AG04449 (cell line): ENCODE data around the gene PAAF1.

Experiments used
- CTCF ChIA-PET: fragments of 350-600 bp; formaldehyde crosslinking; extraction: SDS; loops from one replicate; lab custom pipeline; 2021; ENCODE audit warnings: antibody characterized with exemption; lab: Yijun Ruan, JAX
- POLR2A ChIA-PET: fragments of 400-600, 350-600 bp; formaldehyde crosslinking; extraction: SDS; loops from one replicate; lab custom pipeline; 2020; ENCODE audit warnings: antibody characterized with exemption, inconsistent platforms; lab: Yijun Ruan, JAX
- DNase-seq: peaks from one replicate; pipeline ENCODE4 v3.0.0-alpha.2; 2010; ENCODE audit warnings: low read depth, low spot score
- H3K4me3 ChIP-seq: 2 replicates; pipeline ENCODE4 v1.5.1; 2011; ENCODE audit warnings: low read depth, mild to moderate bottlenecking, control low read depth, low read length
- TF ChIP-seq, protein P1 (sequence below): IDR thresholded peaks from one replicate; pipeline ENCODE4 v1.5.1; 2011; ENCODE audit warnings: mild to moderate bottlenecking, moderate library complexity, low read length, control low read depth, inconsistent platforms; ENCODE audit not compliant: insufficient read depth; ENCODE audit errors: missing control alignments

The PAAF1 gene

DNA sequence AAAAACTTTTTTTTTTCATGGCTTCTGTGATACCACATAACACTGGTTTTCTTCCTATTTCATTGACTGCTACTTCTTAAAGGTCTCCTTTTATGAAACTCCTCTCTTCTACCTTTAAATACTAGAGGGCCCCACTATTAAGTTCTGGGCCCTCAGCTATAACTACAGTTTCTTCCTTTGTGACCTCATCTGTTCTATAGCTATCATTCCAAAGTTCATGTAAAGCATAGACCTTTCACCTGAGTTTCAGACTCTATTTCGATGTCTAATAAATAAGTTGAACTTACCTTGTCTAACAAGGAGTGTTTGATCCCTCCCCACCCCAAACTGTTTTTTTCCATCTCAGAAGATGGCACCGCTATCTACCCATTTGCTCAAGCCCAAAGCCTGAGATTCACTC lies 35.2 kb downstream of the PAAF1 start:
- TF ChIP-seq, protein P1, sequence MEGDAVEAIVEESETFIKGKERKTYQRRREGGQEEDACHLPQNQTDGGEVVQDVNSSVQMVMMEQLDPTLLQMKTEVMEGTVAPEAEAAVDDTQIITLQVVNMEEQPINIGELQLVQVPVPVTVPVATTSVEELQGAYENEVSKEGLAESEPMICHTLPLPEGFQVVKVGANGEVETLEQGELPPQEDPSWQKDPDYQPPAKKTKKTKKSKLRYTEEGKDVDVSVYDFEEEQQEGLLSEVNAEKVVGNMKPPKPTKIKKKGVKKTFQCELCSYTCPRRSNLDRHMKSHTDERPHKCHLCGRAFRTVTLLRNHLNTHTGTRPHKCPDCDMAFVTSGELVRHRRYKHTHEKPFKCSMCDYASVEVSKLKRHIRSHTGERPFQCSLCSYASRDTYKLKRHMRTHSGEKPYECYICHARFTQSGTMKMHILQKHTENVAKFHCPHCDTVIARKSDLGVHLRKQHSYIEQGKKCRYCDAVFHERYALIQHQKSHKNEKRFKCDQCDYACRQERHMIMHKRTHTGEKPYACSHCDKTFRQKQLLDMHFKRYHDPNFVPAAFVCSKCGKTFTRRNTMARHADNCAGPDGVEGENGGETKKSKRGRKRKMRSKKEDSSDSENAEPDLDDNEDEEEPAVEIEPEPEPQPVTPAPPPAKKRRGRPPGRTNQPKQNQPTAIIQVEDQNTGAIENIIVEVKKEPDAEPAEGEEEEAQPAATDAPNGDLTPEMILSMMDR: no peak

DNA sequence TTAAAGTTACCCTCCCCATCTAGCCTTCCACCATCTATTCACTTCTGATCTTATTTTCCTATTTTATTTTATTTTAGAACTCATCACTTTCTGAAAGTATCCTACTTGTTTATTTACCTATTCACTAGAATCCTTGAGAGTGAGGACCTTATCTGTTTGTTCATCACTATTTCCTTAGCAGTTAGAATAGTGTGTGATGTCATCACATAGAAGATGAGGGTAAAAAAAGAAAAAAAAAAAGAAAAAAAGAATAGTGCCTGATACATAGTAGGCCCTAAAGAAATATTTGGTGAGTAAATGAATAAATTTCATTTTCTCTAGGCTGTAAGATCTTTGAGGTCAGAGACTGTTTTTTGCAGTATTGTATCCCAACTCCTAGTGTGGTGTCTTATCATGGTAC lies 36.7 kb downstream of the PAAF1 start:
- TF ChIP-seq, protein P1: no peak
- ChIA-PET CTCF (interaction anchor here (1.6 kb wide), 1 partner anchor 18 kb away, joined by 7 read pairs; no protein-coding TSS in a partner anchor), POLR2A (no interaction called here)
- H3K4me3 ChIP-seq: no peak overlapping the region
- no peak for DNase-seq

More for the DNA sequence above, 35.2 kb downstream of the PAAF1 start:
- DNase-seq: no peak
- CTCF ChIA-PET: no interaction called here
- no peak overlapping the region for H3K4me3 ChIP-seq
- POLR2A ChIA-PET: no interaction called here

DNA sequence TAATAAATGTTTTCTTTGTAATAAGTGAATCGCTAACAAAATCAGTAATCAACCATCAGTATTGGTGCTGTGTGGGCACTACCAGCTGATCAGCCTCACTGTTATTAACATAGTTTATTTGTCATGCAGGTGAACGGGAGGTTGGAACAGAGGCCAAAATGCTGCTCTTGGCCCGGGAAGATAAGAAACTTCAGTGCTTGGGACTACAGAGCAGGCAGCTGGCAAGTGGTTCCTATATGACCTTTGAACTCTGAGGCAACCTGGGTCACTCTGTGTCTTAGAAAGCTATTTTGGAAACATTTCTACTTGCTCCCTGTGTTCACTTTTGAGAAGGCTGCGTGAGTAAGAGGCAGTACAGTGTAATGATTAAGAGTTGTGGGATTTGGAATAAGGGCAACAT lies 37.5 kb downstream of the PAAF1 start:
- TF ChIP-seq, protein P1: no peak
- CTCF ChIA-PET: interaction anchor here (1.6 kb wide), 1 partner anchor 17 kb away, joined by 7 read pairs; no protein-coding TSS in a partner anchor
- DNase-seq: no peak
- no peak overlapping the region for H3K4me3 ChIP-seq
- POLR2A ChIA-PET: no interaction called here

DNA sequence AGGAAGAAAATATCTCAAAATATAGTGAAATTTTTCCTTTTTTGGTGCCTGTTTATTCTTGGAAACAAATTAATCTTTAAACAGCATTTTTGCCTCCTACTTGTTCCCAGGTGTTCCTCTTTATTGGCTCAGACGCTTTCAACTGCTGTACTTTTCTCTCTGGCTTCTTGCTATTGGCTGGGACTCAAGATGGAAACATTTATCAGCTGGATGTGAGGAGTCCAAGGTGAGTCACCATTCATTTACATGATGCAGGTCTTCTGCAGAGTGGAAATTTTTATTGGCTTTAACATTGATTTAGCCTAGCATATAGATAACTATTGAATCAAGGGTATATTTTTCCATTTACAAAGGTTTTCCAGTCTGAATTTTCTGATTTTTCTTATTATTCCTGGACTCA lies 39.6 kb downstream of the PAAF1 start:
- no peak for DNase-seq
- TF ChIP-seq, protein P1: no peak
- H3K4me3 ChIP-seq: no peak overlapping the region
- POLR2A ChIA-PET: no interaction called here
- CTCF ChIA-PET: interaction anchor here (0.6 to 2.0 kb wide), 5 partner anchors 9 to 581 kb away, joined by 3 to 8 read pairs (median 3); no protein-coding TSS in a partner anchor

DNA sequence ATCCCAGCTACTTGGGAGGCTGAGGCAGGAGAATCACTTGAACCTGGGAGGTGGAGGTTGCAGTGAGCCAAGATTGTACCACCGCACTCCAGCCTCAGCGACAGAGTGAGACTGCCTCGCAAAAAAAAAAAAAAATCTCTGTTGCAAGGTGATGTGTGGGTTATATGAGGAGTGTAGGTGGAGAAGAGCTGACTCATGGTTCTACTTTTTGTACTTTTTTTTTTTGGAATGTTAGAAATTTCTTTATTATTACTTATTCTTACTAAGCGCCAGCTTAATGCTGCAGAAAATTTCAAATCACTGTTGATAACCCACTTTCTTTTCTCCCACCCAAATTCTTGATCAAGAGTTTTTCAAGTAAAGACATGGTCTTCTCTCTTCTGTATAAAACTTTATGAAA lies 44.4 kb downstream of the PAAF1 start:
- CTCF ChIA-PET: interaction anchor here (0.6 kb wide), 2 partner anchors 75 to 302 kb away, joined by 3 to 4 read pairs; no protein-coding TSS in a partner anchor
- no peak overlapping the region for H3K4me3 ChIP-seq

DNA sequence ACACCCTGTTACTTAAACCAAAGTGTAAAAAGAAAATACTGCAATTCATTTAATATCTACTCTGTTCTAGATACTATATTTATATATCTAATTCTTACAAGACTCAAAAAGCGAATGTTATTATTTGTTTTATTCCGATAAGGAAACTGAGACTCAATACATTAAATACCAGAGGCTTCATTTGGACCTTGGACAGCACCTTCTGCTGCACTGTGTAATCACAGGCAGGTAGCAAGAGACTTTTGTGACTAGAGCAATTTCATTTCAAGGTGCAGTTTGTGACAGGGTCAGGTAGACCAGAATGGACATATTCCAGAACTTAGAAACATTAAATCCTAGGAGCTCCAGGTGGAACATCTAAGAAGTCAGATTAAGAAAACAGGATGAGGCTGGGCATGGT lies 52.6 kb downstream of the PAAF1 start:
- no peak overlapping the region for H3K4me3 ChIP-seq
- CTCF ChIA-PET: interaction anchor here (0.8 to 1.0 kb wide), 2 partner anchors 13 to 304 kb away, joined by 3 to 4 read pairs; no protein-coding TSS in a partner anchor
- DNase-seq: no peak
- TF ChIP-seq, protein P1: no peak
- POLR2A ChIA-PET: no interaction called here

More for the DNA sequence above, 44.4 kb downstream of the PAAF1 start:
- TF ChIP-seq, protein P1: no peak
- no peak for DNase-seq
- POLR2A ChIA-PET: no interaction called here
